OCI-M1 (cell line): ENCODE data around the gene FAM47B.

Experiments used
- DNase-seq: peaks from one replicate; lab custom pipeline; 2025; lab: John Stamatoyannopoulos, UW

The FAM47B gene

GRCh38 chrX:34942496-34942895 is at the start of gene FAM47B:
TSS of gene FAM47B (plus strand) at chrX:34942796. CDS start at chrX:34942832, 36 bp downstream.
- DNase-seq: no peak

- DNase-seq: peak; percentile 7
Measured at GRCh38 chrX:34893741-34894140, 48.9 kb upstream of the FAM47B start.

GRCh38 chrX:34900691-34901090 is 41.9 kb upstream of the FAM47B start:
- no peak for DNase-seq

GRCh38 chrX:34901761-34902160 is 40.8 kb upstream of the FAM47B start:
- DNase-seq: no peak

GRCh38 chrX:34903316-34903715 is 39.3 kb upstream of the FAM47B start:
- no peak for DNase-seq

GRCh38 chrX:34909151-34909550 is 33.4 kb upstream of the FAM47B start:
- no peak for DNase-seq

- peak; percentile 18 for DNase-seq
Measured at GRCh38 chrX:34915463-34916225, 27.0 kb upstream of the FAM47B start.

GRCh38 chrX:34917146-34917545 is 25.4 kb upstream of the FAM47B start:
- DNase-seq: no peak

GRCh38 chrX:34918091-34918736 is 24.4 kb upstream of the FAM47B start:
- DNase-seq: no peak

GRCh38 chrX:34918856-34919255 is 23.7 kb upstream of the FAM47B start:
- peak; percentile 41 for DNase-seq

GRCh38 chrX:34927866-34928265 is 14.7 kb upstream of the FAM47B start:
- no peak for DNase-seq

- no peak for DNase-seq
Measured at GRCh38 chrX:34943235-34943634, 639 bp downstream of the FAM47B start.

- no peak for DNase-seq
Measured at GRCh38 chrX:34956916-34957315, 14.3 kb downstream of the FAM47B start.

GRCh38 chrX:34961662-34962061 is 19.1 kb downstream of the FAM47B start:
- no peak for DNase-seq

GRCh38 chrX:34972206-34972605 is 29.6 kb downstream of the FAM47B start:
- no peak for DNase-seq

- no peak for DNase-seq
Measured at GRCh38 chrX:34978171-34978570, 35.6 kb downstream of the FAM47B start.

- DNase-seq: no peak
Measured at GRCh38 chrX:34987646-34988045, 45.0 kb downstream of the FAM47B start.
